HepG2 (cell line): ENCODE measurements around the gene AP2A2. TPM values are rescaled to one million over a fixed set of nuclear protein-coding genes. Genes with fewer than 3 reads are reported as not detected.
A peak's percentile ranks its signal among the peaks of the same experiment; 100 is the strongest.

Experiments
- ATF7-NPFF ChIP-seq: sonication (generic); formaldehyde crosslinking; IDR thresholded peaks from 2 replicates; pipeline ENCODE4 v1.8.1; 2023; ENCODE audit warnings: mild to moderate bottlenecking, low read depth, missing genetic modification reagents, moderate library complexity
- DRAP1 ChIP-seq: IDR thresholded peaks from 2 replicates; pipeline ENCODE4 v1.6.1; 2016; ENCODE audit warnings: missing genetic modification reagents, missing compliant biosample characterization
- E2F1 ChIP-seq: sonication (generic); formaldehyde crosslinking; IDR thresholded peaks from 2 replicates; pipeline ENCODE4 v1.5.0; 2020; ENCODE audit warnings: missing genetic modification reagents
- FOXO1 ChIP-seq: sonication (generic); formaldehyde crosslinking; IDR thresholded peaks from 2 replicates; pipeline ENCODE4 v1.4.0; 2020; ENCODE audit warnings: missing genetic modification reagents
- GATA4 ChIP-seq: sonication (generic); IDR thresholded peaks from 2 replicates; pipeline ENCODE4 v1.6.1; 2016; ENCODE audit warnings: antibody characterized with exemption, low read depth, borderline replicate concordance
- GMEB2 ChIP-seq: IDR thresholded peaks from 2 replicates; pipeline ENCODE4 v1.6.1; 2016; ENCODE audit warnings: missing biosample characterization, missing genetic modification reagents, low read depth
- HDAC6 ChIP-seq: fragments of 200-600 bp; sonication (generic); IDR thresholded peaks from 2 replicates; pipeline ENCODE4 v1.7.0; 2017; ENCODE audit warnings: mild to moderate bottlenecking, antibody characterized with exemption, low read length, low read depth
- ONECUT2 ChIP-seq: sonication (generic); formaldehyde crosslinking; IDR thresholded peaks from 2 replicates; pipeline ENCODE4 v1.4.0; 2020; ENCODE audit warnings: missing genetic modification reagents
- POLR2G ChIP-seq: fragments of 200-400 bp; formaldehyde crosslinking; IDR thresholded peaks from 2 replicates; pipeline ENCODE4 v1.6.1; 2018; ENCODE audit warnings: mild to moderate bottlenecking, low read depth, low read length, moderate library complexity
- RNF2 ChIP-seq: fragments of 450-650 bp; conservative IDR thresholded peaks from 2 replicates; pipeline ENCODE4 v1.6.1; 2016; ENCODE audit warnings: low read depth
- TAF1 ChIP-seq: sonication (generic); formaldehyde crosslinking; IDR thresholded peaks from 2 replicates; pipeline ENCODE4 v1.4.0; 2020; ENCODE audit warnings: missing genetic modification reagents
- ZKSCAN5 ChIP-seq: sonication (generic); formaldehyde crosslinking; IDR thresholded peaks from 2 replicates; pipeline ENCODE4 v1.5.1; 2020; ENCODE audit warnings: mild to moderate bottlenecking, missing genetic modification reagents
- ZNF18 ChIP-seq: sonication (generic); formaldehyde crosslinking; IDR thresholded peaks from 2 replicates; pipeline ENCODE4 v1.8.0; 2022; ENCODE audit warnings: mild to moderate bottlenecking, missing genetic modification reagents; ENCODE audit not compliant: insufficient replicate concordance
- ZNF292 ChIP-seq: sonication (generic); formaldehyde crosslinking; IDR thresholded peaks from 2 replicates; pipeline ENCODE4 v1.8.1; 2022; ENCODE audit warnings: mild to moderate bottlenecking, low read depth, missing genetic modification reagents, borderline replicate concordance
- ZNF33A ChIP-seq: sonication (generic); formaldehyde crosslinking; IDR thresholded peaks from 2 replicates; pipeline ENCODE4 v1.5.1; 2020; ENCODE audit warnings: missing genetic modification reagents, mild to moderate bottlenecking, moderate library complexity, borderline replicate concordance
- ZNF33B ChIP-seq: sonication (generic); formaldehyde crosslinking; IDR thresholded peaks from 2 replicates; pipeline ENCODE4 v1.5.1; 2020; ENCODE audit warnings: mild to moderate bottlenecking, missing genetic modification reagents
- ZNF430 ChIP-seq: sonication (generic); formaldehyde crosslinking; IDR thresholded peaks from 2 replicates; pipeline ENCODE4 v1.9.0; 2021; ENCODE audit warnings: mild to moderate bottlenecking, missing genetic modification reagents
- ZNF446 ChIP-seq: sonication (generic); formaldehyde crosslinking; IDR thresholded peaks from 2 replicates; pipeline ENCODE4 v1.5.0; 2020; ENCODE audit warnings: mild to moderate bottlenecking, missing genetic modification reagents
- ZNF562 ChIP-seq: sonication (generic); formaldehyde crosslinking; IDR thresholded peaks from 2 replicates; pipeline ENCODE4 v1.8.0; 2022; ENCODE audit warnings: missing genetic modification reagents, borderline replicate concordance
- ZNF577 ChIP-seq: sonication (generic); formaldehyde crosslinking; IDR thresholded peaks from 2 replicates; pipeline ENCODE4 v1.4.0; 2020; ENCODE audit warnings: mild to moderate bottlenecking, low read depth, missing genetic modification reagents, borderline replicate concordance
- ZNF703 ChIP-seq: sonication (generic); formaldehyde crosslinking; IDR thresholded peaks from 2 replicates; pipeline ENCODE4 v1.5.1; 2020; ENCODE audit warnings: missing genetic modification reagents, mild to moderate bottlenecking, moderate library complexity, borderline replicate concordance
- ZNF780A ChIP-seq: sonication (generic); formaldehyde crosslinking; IDR thresholded peaks from 2 replicates; pipeline ENCODE4 v1.8.0; 2022; ENCODE audit warnings: mild to moderate bottlenecking, missing genetic modification reagents, moderate library complexity
- polyA plus RNA-seq, 8 experiments: library from polyadenylated mRNA; depleted of rRNA in 3 of 8; stranded (reverse) in 7 of 8; unstranded in 1 of 8; fragments of >200 nt; fragmentation: Illumina TruSeq in 4 of 8; extraction: Trizol in 4 of 8; gene quantifications; 2 replicates each; pipeline versions ENCODE4 v1.2.1 to v1.2.3, GENCODE V29; 2011 to 2016; ENCODE audit warnings: low read depth in 4 of 8, missing spikeins in 1 of 8, mixed read lengths in 1 of 8; ENCODE audit not compliant: insufficient read depth in 1 of 8
- total RNA-seq, 5 experiments: library from RNA; depleted of rRNA; stranded (reverse); fragments of >200 nt; fragmentation: Illumina TruSeq; extraction: Trizol; gene quantifications; 2 replicates each; pipeline ENCODE4 v1.2.3, GENCODE V29; 2016; ENCODE audit warnings: low read depth in 1 of 5

Gene AP2A2
- total and polyA plus RNA-seq, 2 of the 13 experiments (the other 11 are each of a cell fraction or from before 2014, with no cell fraction given): 25.7 to 75.7 TPM

GRCh38 chr11:952406-953385 is 27.0 kb downstream of the AP2A2 start (continued):
- TF ChIP-seq ZNF446 (CRISPR knock-in tag) (no peak), TAF1 (CRISPR knock-in tag) (peak; percentile 53; the same call in 1 of the 2 replicates), ZNF577 (CRISPR knock-in tag) (no peak), ZNF562 (no peak), ZKSCAN5 (no peak), GMEB2 (CRISPR knock-in tag) (peak; percentile 31; the same call in 1 of the 2 replicates), ZNF780A (CRISPR knock-in tag) (peak; percentile 77; the same call in 1 of the 2 replicates), ZNF18 (CRISPR knock-in tag) (no peak), DRAP1 (peak; percentile 91), ZNF33A (no peak), ATF7-NPFF (CRISPR knock-in tag) (0 out of 2 replicates have a peak, but pooled peaks have one; percentile 26), ZNF292 (CRISPR knock-in tag) (peak; percentile 90; the same call in 1 of the 2 replicates), POLR2G (peak; percentile 70; the same call in 1 of the 2 replicates), E2F1 (CRISPR knock-in tag) (no peak), ZNF703 (no peak), ONECUT2 (CRISPR knock-in tag) (no peak), HDAC6 (no peak), GATA4 (peak; percentile 33; the same call in 1 of the 2 replicates), FOXO1 (CRISPR knock-in tag) (peak; percentile 26; the same call in 1 of the 2 replicates), ZNF33B (CRISPR knock-in tag) (no peak), RNF2 (no peak), ZNF430 (0 out of 2 replicates have a peak, but pooled peaks have one; percentile 36)
